Left renal cortex interstitium (tissue), 4 donors: ENCODE data around the gene CHCHD3. TPM values are rescaled to one million over a fixed set of nuclear protein-coding genes. Genes with fewer than 3 reads are reported as not detected.
"Not testable (repeated sequence)": the region's sequence is repeated elsewhere in the genome, so short reads cannot be mapped to it uniquely, and the experiment has no call there.

Source experiments
- DNase-seq, 4 donors: peaks; one replicate each; pipeline ENCODE4 v3.0.0-alpha.2; 2013; ENCODE audit warnings: low read depth in 4 of 4, low spot score in 2 of 4, missing footprints in 1 of 4
- polyA plus RNA-seq, 4 donors: library from polyadenylated mRNA; unstranded; fragments of 120-200 nt; gene quantifications; one replicate each; pipeline ENCODE4 v1.2.1, GENCODE V29; 2013; ENCODE audit not compliant: insufficient read length in 4 of 4

The CHCHD3 gene
- polyA plus RNA-seq, 4 donors, result 70.9 to 89.7 (median 76.2) TPM

DNA sequence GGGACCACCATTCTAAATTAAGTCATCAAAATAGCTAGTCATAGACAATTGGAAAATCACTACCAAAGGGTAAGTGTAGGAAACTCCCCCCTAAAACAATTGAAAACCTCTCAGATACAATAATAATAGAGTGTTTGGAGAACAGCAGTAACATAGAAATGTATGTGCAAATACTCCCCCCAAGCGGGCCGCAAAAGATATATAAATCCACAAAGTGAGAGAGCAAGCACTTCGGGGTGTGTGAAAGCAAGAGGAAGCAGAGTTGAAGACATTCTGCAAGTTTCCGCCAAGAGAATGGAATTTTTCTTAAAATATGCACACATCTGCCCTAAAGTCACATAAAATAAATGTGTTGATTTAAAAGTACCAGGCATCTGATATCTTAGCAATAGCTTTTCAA, 33.3 kb downstream of the CHCHD3 start:
- no peak for DNase-seq

DNA sequence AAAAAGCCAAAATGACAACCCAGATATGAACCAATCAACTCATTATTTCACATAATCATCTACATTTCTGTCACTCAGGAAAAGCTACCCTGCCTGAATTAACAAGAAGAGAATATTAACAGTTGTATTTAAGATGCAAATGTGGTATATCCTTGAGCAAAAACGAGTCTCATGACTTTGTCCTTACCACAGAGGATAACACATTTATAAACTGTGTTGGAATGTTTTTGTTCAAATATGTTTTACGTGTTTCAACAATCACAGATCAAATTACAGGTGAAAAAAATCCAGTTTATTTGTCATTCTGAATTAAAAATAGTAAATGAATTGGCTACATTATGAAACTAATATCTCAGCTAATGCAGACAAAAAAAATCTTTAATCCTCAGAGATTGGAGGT, 34.6 kb downstream of the CHCHD3 start:
- DNase-seq, result no peak

GRCh38 chr7:133044722-133045473, 37.0 kb downstream of the CHCHD3 start:
- no peak for DNase-seq

GRCh38 chr7:133040674-133041073, 41.2 kb downstream of the CHCHD3 start:
- DNase-seq, result no peak

DNA sequence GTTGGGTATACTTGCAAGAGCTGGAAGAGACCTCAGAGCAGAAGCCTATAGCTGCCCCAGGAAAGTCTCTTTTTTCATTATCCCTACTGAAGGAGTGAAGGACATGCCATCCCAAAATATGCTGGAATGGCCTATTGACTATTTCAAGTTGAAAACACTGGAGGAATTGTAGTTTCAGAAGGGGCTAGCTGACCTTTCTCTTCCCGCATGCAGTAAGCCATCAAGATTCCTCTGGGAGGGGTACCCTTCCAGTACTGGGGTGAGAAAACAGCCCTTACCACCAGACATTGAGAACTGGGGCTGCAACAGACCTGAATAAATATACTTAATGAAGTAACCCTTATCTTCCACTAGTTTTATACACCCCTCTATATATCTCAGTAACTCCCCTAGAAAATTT, 41.7 kb downstream of the CHCHD3 start:
- no peak for DNase-seq

DNA sequence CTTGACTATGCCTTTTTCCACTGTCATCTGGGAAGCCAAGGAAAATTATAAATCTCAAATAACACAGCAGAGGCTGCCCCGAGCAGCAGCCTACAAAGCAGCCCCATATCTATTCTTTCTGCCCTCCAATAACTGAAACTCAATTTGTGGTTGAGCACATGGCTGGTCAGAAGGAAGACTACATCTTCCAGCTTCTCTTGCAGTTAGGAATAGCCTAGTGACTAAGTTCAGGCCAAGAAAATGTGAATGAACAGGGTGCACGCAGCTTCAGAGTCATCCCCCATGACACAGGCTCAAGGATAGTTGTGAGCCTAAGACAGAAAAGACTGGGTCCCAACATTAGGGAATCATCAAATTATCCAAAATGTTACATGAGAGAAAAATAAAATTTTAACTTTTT, 42.3 kb downstream of the CHCHD3 start:
- no peak for DNase-seq

- no peak for DNase-seq
Measured at GRCh38 chr7:133036289-133036688, 45.6 kb downstream of the CHCHD3 start.

DNA sequence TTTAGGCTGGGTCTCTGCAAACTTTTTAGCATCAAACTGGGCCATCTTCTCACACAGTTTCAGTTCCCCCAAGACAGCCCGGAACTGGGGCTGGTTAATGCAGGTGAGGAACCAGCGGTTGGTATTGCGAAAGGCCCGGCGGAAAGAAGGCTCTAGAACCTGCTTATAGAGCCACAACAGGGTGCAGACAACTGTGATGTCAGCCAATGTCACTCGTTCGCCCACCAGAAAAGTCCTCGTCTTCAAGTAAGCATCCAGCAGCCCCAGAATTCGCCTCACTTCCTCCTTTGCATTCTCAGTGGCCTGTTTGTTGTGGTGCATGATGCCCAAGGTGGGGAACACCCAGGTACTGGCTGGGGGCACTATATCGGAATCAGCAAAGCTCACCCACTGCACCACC, 46.6 kb downstream of the CHCHD3 start:
- not testable (repeated sequence) for DNase-seq

DNA sequence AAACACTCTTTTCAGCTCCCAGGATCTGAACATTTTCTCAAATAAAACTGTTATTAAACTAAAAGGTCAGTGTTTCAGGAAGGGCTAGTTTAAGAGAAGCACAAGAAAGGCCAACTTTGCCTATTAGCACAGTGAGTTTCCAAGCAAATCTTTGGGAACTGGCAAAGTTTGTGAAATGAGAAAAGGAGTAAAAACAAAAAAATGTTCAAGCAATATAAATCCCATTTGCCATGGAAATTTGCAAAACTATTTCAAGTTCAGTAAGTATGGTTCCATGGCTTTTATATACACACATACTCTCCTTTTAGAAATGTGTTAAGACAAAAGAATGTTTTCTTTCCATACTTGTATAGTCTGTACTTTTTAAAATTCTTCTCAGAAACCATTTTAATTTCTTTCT, 51.5 kb downstream of the CHCHD3 start:
- DNase-seq, result no peak

- no peak for DNase-seq
Measured at GRCh38 chr7:133029463-133029862, 52.4 kb downstream of the CHCHD3 start.

GRCh38 chr7:133027397-133027796, 54.5 kb downstream of the CHCHD3 start:
- no peak for DNase-seq

- no peak for DNase-seq
Measured at GRCh38 chr7:133026210-133026859, 55.6 kb downstream of the CHCHD3 start.

- DNase-seq, result no peak
Measured at GRCh38 chr7:133025056-133025455, 56.8 kb downstream of the CHCHD3 start.

- no peak for DNase-seq
Measured at GRCh38 chr7:133024596-133024995, 57.3 kb downstream of the CHCHD3 start.

DNA sequence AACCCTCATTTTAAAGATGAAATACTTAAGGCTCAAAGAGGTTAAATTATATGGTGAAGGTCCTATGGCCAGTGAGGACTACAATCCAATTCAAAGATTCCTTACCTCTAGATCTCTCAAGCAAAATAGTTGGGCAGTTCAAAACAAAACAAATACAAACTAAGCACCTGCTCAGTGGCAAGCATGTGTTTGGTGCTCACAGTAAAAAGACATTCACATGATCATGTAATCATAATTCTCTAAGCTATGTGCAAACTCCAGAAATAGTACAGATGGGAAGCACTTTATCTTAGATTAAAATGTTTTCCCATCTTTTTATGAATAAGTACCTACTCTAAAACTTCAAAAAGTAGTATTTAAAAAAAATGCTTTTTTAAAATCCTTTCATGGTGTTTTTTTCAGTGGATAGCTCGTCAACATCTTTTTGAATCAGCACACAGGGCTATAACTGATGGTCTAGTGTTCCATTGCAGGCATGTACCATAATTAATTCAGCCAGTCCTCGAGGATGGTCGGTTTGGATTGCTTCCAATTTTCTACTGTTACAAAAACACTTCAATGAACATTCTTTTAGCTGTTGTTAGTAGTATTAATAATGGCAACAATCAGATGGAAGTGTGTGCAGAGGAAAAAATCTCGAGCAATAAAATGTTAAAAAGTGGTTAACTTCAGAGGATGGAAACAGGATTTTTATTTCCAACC, 58.4 kb downstream of the CHCHD3 start:
- DNase-seq, result no peak

GRCh38 chr7:133022661-133023060, 59.2 kb downstream of the CHCHD3 start:
- no peak for DNase-seq

- no peak for DNase-seq
Measured at GRCh38 chr7:133021196-133021595, 60.7 kb downstream of the CHCHD3 start.

DNA sequence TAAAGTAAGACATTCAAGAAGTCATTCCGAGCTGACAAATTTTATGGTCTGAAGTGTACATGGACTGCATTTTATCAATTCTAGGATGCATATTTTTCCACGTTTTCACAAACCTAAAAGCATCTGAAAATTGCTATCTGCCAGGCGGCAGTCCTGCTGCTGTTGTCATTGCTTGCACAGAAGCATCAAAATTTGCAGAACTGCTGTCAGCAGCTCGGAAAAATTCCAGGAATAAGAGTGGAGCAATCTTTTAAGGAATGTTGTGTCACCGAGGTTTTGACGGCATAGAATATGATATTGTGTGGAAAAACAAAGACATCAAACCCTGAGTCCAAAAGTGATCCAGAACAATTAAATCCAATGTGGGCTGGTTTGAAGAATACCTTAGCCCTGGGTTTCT, 61.4 kb downstream of the CHCHD3 start:
- DNase-seq, result no peak

DNA sequence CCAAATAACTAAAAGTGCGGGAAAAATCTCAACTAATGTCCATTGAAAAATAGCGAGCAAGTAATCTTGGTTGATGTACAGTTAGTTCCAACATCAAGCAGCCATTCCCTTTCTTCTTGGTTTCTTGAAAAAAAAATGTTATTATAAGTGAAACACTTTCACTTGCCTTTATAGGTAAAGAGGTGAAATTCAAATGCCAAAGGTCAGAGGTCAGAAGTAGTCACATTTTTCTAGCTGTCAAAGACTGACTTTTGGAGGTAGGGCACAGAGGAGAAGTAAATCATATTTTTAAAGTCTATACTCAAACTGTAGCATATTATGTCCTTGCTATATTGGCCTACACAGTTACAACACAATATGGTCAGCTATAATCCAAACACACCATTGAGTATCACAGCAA, 62.3 kb downstream of the CHCHD3 start:
- no peak for DNase-seq

DNA sequence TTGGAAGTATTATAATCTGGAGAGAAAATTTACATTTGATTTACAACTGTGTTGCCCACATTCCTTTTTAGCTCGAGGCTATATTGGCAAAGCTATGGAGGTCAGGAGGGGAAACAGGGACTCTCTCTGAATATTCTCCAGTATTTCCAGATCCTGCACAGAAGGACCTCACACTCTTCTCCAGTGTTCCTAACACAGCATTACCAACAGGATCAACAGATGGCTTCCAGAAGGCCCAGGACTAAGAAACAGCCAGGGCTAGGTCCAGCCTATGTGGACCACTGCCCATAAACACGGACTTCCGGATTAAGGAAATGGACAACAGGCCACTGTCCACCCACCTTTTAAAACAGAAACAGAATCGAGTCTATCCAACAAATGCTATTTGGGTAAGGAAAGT, 65.3 kb downstream of the CHCHD3 start:
- DNase-seq, result no peak

DNA sequence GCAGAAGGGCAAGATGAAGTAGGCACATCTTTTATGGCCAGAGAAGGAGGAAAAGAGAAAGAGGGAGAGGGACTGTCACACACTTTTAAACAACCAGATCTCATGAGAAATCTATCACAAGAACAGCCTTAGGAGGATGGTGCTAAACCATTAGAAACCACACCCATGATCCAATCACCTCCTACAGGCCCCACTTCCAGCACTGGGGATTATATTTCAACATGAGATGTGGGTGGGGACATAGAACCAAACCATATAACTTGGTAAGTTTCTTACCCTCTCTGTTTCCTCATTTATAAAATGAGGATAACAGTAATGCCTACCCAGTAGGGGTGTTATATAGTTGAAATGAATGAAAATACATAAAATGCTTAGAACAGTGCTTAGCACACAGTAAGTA, 66.0 kb downstream of the CHCHD3 start:
- no peak for DNase-seq

DNA sequence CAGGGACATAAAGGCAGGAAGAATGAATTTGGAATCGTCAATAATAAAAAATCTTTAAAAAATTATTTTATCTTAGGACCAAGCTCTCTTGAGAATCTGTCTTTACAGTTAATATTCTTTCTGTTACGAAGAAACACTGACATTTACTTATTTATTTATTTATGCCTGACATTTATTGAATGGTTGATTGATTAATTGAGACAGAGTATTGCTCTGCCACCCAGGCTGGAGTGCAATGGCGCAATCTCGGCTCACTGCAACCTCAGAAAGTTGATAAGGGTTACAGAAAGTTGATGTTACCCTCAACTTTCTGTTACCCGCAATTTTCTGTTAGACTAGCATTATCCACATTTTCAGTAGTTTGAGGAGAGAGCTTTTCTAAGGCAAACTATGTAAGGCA, 70.1 kb downstream of the CHCHD3 start:
- DNase-seq, result no peak
